GM19324 (cell line): ENCODE results near the gene SLC26A9.

Experiments used
- ATAC-seq: cut with Tn5 transposase; IDR thresholded peaks from one replicate; pipeline ENCODE4 v1.9.1; 2021; ENCODE audit warnings: mild to moderate bottlenecking, moderate library complexity; ENCODE audit not compliant: unreplicated experiment, low FRiP score

SLC26A9 gene

GRCh38 chr1:205974712-205975111 is 31.5 kb upstream of the SLC26A9 start:
- ATAC-seq = no peak

GRCh38 chr1:205973377-205974232 is 30.3 kb upstream of the SLC26A9 start:
- no peak for ATAC-seq

- no peak for ATAC-seq
These were observed 29.4 kb upstream of the SLC26A9 start for GRCh38 chr1:205972491-205973168.

- no peak for ATAC-seq
These were observed 28.8 kb upstream of the SLC26A9 start for GRCh38 chr1:205972081-205972480.

- ATAC-seq = no peak
These were observed 27.8 kb upstream of the SLC26A9 start for GRCh38 chr1:205971082-205971481.

GRCh38 chr1:205970486-205970885 is 27.2 kb upstream of the SLC26A9 start:
- no peak for ATAC-seq

GRCh38 chr1:205969229-205969628 is 26.0 kb upstream of the SLC26A9 start:
- no peak for ATAC-seq

GRCh38 chr1:205967554-205968335 is 24.5 kb upstream of the SLC26A9 start:
- ATAC-seq = no peak

- no peak for ATAC-seq
These were observed 22.0 kb upstream of the SLC26A9 start for GRCh38 chr1:205965036-205965884.

GRCh38 chr1:205963352-205964155 is 20.3 kb upstream of the SLC26A9 start:
- no peak for ATAC-seq

- ATAC-seq = no peak
These were observed 19.6 kb upstream of the SLC26A9 start for GRCh38 chr1:205962821-205963221.

- no peak for ATAC-seq
These were observed 18.9 kb upstream of the SLC26A9 start for GRCh38 chr1:205961991-205962820.

- ATAC-seq = no peak
These were observed 18.1 kb upstream of the SLC26A9 start for GRCh38 chr1:205961405-205961804.

GRCh38 chr1:205959789-205960188 is 16.5 kb upstream of the SLC26A9 start:
- ATAC-seq = no peak

GRCh38 chr1:205955499-205955898 is 12.2 kb upstream of the SLC26A9 start:
- ATAC-seq = no peak

- no peak for ATAC-seq
These were observed 11.7 kb upstream of the SLC26A9 start for GRCh38 chr1:205954819-205955404.

GRCh38 chr1:205951746-205952145 is 8.5 kb upstream of the SLC26A9 start:
- ATAC-seq = no peak
